NCI-H2081 (cell line): ENCODE results near the gene PHF14.
"Not testable (repeated sequence)": the region's sequence is repeated elsewhere in the genome, so short reads cannot be mapped to it uniquely, and the experiment has no call there.

Experiments used
- DNase-seq, 2 experiments: peaks; one replicate each; lab custom pipeline; 2025; lab: John Stamatoyannopoulos, UW

Gene PHF14, protein sequence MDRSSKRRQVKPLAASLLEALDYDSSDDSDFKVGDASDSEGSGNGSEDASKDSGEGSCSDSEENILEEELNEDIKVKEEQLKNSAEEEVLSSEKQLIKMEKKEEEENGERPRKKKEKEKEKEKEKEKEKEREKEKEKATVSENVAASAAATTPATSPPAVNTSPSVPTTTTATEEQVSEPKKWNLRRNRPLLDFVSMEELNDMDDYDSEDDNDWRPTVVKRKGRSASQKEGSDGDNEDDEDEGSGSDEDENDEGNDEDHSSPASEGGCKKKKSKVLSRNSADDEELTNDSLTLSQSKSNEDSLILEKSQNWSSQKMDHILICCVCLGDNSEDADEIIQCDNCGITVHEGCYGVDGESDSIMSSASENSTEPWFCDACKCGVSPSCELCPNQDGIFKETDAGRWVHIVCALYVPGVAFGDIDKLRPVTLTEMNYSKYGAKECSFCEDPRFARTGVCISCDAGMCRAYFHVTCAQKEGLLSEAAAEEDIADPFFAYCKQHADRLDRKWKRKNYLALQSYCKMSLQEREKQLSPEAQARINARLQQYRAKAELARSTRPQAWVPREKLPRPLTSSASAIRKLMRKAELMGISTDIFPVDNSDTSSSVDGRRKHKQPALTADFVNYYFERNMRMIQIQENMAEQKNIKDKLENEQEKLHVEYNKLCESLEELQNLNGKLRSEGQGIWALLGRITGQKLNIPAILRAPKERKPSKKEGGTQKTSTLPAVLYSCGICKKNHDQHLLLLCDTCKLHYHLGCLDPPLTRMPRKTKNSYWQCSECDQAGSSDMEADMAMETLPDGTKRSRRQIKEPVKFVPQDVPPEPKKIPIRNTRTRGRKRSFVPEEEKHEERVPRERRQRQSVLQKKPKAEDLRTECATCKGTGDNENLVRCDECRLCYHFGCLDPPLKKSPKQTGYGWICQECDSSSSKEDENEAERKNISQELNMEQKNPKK

DNA sequence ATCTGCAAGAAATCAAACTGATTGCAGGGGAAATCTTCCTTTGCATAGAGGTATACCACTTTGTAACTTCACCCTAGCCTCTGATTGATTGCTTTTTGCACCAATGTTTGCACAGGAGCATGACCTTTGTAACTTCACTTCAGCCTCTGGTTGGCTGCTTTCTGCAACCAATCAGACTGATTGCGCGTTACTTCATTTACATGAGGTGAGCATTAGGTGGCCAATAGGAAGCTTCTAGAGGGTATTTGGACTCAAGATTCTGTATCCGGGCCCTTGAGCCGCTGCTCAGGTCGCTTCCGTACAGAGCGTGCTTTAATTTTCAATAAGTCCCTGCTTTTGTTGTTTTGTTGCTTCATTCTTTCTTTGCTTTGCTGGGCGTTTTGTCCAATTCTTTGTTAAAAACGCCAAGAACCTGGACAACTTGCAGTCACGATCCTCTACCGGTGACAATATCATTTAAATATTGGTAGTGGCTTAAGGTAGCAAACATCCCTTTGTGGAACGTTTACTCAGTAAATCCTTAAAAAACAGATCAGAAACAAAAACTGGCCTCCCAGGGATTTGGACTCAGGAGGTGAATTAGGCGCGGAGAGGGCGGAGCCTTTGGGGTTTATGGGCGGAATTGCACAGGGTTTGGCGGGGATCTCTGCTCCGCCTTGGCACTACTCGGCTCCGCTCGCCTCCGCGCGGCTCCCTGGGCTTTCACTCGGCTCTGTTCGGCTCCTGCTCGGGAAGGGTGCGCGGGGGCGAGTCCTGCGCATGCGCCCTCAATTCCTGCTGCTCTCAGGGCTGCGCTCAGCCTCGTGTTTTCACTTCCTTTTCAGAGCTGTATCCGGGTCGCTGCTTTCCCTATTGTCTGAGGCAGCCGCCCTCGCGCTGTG lies at the start of gene PHF14:
PHF14 (plus strand) TSS at position 812 of the 881 bp plus-strand sequence. CDS start 452 bp downstream, outside the sequence.
- peak; percentile 83 to 88 for DNase-seq

DNA sequence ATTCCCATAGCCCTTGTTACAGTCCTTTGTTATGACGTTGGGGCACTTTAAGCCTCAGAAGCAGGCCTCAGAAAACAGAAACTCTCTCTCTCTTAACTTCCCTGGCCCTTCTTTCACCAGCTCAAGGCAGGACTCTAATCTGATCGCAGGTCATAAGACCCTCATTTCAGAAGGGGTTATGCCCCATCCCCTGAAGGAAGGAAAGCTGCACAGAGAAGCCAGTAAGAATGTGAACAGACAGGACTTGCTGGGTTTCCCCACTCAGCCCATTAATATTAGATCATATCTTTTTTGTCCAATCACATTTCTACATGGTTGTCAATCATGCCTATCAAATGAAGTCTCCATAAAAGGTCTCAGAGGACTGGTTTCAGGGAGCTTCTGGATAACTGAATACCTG lies 49.3 kb upstream of the PHF14 start:
- DNase-seq: no peak

DNA sequence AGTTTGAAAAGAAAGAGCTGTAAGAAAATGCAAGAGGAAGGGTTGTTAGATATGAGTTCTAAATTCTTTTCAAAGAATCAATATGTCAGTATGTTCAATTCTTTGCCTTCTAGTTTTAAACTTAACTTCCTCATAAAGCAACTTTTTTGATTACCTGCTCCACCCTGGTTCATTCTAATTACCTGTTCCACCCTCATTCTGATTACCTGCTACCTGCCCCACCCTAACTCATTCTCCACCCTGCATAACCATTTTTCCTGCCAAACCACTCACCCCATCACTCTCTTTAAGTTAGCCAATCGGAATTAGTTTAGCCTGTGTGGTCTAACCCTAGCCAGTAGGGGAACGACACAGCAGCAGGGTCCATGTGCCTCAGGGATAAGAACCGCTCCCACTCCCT lies 45.5 kb upstream of the PHF14 start:
- not testable (repeated sequence) for DNase-seq

DNA sequence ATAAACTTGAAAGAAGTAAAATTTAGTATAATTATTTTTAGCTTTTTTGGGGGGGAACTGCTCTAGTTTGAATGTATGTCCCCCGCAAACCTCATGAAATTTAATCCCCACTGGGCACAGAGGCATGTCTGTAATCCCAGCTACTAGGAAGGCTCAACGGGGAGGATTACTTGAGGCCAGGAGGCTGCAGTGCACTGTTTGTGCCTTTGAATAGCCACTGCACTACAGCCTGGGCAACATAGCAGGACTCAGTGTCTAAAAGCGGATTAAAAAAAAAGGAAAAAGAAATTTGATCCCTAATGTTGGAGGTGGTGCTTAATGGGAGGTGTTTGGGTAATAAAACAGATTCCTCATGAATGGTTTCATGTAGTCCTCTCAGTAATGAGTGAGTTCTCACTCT lies 43.1 kb upstream of the PHF14 start:
- no peak for DNase-seq

DNA sequence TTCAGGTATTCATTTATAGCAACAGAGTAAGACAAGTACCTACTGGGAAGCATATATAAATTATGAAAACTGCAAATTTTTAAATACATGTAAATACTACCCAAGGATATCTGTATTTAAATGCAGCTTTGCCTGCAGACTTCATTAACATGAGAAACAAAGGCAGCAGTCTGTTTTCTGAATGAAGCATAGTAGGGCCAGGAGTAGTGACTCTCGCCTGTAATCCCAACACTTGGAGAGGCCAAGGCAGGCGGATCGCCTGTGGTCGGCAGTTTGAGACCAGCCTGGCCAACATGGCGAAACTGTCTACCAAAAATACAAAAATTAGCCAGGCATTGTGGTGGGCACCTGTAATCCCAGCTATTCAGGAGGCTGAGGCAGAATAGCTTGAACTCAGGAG lies 42.5 kb upstream of the PHF14 start:
- DNase-seq: no peak

DNA sequence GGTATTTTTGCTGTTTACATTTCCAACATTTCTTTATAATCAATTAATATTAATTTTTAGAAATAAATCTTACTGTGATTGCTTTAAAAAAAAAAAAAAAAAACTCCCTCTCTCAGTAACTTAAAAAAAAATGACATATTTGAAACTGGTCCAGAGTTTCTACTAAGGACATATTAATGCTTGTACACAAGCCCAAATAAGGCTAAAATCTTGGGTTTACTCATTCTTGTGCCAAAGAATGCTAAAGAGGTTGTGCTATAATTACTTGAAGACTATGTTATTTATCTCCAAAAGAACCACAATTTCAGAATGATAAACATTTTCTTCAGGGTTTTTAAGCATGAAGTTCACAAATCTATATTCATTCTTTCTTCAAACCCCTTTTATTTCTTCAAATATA lies 39.4 kb upstream of the PHF14 start:
- DNase-seq: no peak

DNA sequence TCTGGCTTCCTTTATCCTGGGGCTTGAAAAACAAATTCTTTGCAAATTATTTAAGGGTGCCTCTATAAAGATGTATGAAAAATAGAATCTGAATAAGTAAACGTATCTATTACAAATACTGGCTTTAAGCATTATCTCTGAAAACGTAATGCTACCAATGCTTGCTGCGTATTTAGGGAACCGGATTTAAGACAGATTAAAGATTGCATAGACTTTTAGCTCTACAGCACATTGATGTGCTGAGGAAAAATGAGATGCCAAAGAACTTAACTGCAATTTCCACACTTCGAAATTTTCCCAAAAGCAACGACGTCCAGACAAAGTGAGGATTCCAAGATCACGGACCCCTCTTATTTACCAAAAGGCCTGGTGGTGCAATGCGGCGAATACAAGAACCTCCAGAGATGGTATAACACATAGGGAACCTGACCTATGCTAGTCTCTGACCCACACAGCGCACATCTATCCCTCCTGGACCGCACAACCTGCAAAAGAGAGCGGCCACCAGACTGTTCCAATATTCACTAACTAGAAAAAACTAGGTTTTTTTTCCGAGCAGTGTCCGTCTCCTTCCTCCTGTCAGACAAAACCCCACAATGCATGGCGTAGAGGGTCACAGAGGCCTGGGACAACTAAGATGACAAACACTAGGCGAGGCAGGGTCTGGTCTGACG lies 34.3 kb upstream of the PHF14 start:
- no peak for DNase-seq

DNA sequence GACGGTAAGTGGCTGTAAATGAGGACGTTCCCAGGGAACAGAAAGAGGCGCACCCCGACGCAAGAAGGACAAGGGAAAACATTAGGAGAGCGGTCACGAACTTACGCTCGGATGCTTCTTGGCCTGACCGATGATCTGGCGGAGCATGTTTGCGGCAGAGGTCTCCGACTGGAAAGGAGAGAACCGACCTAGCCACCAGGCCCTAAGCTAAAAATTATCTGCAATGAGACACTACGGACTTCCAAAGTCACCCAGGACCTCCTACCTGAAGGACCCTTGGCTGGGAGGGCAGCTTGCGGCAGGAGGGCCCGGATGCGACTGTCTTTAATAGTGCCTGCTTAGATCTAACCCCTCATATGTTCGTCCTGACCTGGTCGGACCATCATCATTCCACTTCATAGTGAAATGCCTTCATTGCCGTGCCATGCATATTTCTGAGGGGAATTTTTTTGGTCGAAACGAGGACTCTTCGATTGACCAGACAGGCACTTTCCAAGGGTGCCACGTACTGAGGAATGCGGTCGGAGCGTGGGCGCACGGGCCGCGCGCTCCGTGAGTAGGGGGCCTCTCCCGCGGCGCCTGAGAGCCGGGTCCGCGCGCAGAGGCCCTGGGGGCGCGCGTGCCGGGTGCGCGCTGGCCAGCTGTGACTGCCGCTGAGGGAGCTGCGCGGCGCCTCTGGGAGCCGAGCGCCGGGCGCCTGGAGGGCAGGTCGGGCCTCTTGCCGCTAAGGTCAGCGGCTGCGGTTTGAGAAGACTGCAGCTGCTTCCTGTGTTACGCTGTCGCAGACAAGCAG lies 33.6 kb upstream of the PHF14 start:
- peak; percentile 84 to 88 for DNase-seq

DNA sequence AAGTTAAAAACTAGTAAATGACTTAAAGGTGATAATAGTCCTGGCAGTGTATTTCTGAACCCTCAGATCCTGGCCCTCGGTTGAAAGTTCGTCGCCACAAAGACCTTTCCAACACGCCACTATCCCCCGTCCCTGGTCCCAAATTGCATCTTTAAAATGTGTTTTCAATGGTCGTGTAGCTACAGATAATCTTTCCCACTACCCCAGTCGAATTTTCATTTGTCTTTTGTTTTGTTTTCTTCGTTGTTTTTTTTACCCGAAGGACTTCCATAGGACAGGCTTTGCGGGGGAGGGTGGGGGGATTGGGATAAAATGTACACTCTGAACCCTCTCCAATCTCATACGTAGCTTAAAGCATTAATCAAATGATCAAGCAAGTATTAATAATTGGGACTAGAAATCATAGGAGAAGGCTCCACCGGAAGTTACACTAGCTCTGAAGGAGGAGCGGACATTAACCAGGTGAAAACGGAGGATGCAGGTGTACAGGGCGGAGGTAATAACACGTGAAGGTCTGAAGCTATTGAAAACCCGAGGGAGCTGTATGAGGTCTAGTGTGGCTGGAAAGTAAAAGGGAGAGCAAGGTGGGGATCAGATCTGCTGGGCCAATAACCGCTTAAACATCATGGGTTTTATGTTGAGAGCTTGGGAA lies 32.8 kb upstream of the PHF14 start:
- peak; percentile 4 to 73 for DNase-seq

DNA sequence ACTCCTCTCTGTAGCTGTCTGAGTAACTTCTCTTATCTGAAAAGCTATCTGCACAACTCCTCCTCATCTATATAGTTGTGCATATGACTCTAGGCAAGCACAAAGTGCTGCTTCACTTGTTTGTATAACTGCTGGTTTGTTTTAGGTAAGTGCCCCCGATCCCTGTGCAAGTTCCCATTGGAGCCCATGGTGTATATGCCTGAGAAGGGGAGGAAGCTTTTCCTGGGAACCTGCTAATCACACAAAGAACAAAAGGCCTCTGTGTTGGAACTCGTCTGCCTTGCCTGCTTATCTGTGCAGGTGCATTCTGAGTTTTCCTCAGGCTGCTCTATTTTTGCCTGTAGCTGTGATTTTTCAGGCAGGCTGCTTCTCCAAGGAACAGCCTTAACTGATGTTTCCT lies 23.2 kb upstream of the PHF14 start:
- no peak for DNase-seq

DNA sequence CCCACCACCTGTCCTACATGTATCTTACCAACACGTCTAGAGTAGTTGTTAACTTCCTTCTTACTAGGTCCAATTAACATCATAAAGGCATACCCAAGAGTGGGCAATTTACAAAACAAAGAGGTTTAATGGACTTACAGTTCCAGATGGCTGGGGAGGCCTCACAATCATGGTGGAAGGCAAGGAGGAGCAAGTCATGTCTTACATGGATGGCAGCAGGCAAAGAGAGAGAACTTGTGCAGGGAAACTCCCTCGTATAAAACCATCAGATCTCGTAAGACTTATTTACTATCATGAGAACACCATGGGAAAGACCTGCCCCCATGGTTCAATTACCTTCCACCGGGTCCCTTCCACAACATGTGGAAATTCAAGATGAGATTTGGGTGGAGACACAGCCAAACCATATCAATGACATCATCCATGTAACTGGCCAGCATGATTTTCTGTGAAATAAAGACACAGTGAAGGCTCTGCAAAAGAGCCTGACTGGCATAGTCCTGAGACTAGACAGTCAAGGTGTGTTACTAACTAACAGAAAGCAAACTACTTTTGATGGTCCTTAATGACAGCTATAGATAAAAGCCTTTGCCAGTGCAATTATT lies 22.6 kb upstream of the PHF14 start:
- not testable (repeated sequence) for DNase-seq

DNA sequence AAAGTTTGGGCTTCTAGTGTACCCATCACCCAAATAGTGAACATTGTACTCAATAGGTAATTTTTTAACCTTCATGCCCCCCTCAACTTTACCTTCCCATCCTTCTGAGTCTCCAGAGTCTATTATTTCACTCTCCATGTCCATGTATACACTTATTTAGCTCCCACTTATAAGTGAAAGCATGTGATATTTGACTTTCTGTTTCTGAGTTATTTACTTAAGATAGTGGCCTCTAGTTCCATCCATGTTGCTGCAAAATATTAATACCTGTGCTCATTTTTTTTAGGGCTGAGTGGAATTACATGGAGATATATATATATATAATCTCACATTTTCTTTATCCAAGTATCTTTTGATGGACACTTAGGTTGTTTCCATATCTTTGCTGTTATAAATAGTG lies 21.1 kb upstream of the PHF14 start:
- no peak for DNase-seq

DNA sequence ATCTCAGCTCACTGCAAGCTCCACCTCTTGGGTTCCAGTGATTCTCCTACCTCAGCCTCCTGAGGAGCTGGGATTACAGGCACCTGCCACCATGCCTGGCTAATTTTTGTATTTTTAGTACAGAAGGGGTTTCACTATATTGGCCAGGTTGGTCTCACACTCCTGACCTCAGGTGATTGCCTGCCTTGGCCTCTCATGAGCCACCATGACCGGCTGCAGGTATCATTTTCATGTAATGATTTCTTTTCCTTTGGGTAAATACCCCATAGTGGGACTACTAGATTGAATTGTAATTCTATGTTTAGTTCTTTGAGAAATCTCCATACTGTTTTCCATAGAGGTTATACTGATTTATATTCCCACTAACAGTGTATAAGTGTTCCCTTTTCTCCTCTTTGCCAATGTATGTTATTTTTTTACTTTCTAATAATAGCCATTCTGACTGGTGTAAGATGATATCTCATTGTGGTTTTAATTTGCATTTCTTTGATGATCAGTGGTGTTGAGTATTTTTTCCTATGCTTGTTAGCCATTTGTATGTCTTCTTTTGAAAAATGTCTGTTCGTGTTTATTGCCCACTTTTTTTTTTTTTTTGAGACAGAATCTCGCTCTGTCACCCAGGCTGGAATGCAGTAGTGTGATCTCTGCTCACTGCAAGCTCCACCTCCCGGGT lies 20.5 kb upstream of the PHF14 start:
- DNase-seq: not testable (repeated sequence)

DNA sequence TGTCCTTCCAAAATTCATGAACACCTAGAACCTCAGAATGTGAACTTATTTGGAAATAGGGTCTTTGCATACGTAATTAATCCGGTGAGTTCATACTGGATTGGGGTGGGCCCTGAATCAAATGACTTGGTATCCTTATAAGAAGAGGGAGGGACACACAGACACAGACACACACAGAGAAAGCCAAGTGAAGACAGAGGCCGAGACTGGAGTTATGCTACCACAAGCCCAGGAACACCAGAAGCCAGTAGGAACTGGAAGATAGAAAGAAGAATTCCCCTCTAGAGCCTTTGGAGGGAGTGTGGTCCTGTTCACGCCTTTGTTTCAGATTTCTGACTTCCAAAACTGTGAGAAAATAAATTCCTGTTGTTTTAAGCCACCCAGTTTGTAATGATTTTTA lies 17.1 kb upstream of the PHF14 start:
- DNase-seq: no peak

DNA sequence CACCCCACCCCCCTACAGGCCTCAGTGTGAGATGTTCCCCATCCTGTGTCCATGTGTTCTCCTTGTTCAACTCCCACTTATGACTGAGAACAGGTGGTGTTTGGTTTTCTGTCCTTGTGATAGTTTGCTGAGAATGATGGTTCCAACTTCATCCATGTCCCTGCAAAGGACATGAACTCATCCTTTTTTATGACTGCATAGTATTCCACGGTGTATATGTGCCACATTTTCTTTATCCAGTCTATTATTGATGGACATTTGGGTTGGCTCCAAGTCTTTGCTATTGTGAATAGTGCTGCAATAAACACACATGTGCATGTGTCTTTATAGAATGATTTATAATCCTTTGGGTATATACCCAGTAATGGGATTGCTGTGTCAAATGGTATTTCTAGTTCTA lies 13.4 kb upstream of the PHF14 start:
- not testable (repeated sequence) for DNase-seq

DNA sequence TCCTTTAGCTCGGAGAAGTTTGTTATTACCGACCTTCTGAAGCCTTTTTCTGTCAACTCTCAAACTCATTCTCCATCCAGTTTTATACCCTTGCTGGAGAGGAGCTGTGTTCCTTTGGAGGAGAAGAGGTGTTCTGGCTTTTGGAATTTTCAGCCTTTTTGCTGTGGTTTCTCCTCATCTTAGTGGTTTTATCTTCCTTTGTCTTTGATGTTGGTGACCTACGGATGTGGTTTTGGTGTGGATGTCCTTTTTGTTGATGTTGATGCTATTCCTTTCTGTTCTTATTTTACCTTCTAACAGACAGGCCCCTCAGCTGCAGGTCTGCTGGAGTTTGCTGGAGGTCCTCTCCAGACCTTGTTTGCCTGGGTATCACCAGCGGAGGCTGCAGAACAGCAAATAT lies 8.7 kb upstream of the PHF14 start:
- not testable (repeated sequence) for DNase-seq

DNA sequence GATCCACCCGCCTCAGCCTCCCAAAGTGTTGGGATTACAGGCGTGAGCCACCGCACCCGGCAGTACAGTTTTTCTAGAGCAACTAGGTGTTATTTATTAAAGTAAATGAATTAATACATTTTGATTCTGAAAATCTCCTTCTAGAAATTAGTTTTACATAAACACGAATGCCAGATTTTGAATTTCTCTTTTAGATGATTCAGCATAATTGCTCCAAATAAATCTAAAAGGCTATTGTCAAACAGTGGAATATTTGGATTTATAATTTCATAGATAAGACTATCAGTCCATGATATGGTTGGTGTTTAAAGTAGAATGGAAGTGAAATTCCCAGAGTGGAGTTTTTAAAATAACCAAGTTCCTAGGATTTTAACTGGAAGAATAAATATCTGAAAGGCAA lies 1.5 kb upstream of the PHF14 start:
- DNase-seq: no peak

DNA sequence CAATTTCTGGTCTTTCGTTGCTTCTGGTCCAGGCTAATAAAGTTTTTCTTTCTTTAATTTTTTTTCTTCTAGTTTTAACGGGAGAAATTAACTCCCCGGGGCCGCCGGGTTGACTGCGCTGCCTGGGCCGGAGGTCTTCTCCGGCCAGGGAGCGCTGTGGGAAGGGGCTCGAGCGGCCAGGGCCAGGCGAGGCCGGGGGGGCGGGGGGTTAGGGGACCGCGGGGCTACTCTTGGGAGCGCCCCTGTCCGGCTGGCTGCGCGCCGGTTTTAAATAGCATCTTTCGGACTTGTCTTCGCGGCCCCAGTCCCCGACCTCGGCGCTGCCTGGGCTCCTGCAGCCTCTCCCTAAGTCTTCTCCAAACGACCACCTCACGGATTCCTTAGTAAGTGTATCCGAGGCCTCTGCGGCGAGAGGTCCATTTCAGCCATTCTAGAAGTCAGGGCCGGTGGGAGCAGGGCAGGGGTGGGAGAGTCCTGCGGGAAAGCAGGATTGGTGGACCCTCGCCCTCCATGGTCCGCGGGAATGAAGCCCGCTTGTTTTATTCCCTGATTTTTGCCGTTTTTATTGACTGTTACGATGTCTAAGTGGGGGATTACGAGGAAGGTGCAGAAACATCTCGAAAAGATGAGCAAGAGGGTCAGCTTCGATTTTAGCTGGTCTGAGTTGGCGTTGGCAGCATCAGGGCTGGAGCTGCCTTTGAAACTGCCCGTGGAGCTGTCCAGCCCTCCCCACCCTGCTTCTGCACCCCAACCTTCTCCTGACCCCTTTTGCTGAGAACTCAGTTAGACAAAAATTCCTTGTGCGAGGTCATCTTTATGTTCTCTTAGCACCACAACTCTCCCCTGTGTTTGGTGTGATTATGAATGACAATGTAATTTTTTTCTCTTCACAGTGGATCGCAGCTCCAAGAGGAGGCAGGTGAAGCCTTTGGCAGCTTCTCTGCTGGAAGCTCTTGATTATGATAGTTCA lies 555 bp downstream of the PHF14 start:
- DNase-seq: no peak
